Activated T-cell treated with anti-CD3 and anti-CD28 coated beads, Interleukin-2, amount 50 U/mL, for 1 hour (primary cell): ENCODE results near the gene FXYD6.

Experiments used
- DNase-seq: peaks from one replicate; pipeline ENCODE4 v3.0.0-alpha.2; 2020

FXYD6 gene

GRCh38 chr11:117909611-117910382 lies 33.3 kb upstream of the FXYD6 start:
- DNase-seq = no peak

DNA sequence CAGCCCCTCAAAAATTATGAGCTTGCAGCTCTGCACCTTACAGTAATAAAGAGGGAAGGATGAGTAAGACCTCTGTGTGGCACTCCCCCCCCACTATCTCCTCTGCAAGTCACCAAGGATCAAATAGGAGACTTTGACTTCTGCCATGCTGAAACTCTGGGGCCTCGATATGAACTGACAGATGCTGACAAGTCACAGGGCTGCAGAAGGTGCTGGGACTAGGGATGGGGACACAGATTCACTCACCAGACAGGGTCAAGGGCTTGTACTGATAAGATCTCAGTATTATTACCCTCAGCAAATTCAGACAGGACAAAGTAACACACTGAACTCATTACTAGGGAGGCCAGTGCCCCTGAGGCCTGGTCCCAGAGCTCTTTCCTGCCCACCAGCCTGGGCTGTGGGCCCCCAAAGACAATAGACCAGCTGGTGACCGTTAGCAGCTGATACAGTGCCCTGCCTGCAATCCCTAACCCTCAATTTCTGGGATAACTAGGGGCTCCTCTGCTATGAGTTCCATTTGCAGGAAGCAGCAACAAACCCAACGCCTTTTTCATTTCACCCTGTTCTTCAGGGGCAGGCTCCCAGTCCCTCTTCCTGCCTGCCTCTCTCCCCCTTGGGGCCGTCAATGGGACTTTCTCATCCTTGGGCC lies 32.6 kb upstream of the FXYD6 start:
- no peak for DNase-seq

DNA sequence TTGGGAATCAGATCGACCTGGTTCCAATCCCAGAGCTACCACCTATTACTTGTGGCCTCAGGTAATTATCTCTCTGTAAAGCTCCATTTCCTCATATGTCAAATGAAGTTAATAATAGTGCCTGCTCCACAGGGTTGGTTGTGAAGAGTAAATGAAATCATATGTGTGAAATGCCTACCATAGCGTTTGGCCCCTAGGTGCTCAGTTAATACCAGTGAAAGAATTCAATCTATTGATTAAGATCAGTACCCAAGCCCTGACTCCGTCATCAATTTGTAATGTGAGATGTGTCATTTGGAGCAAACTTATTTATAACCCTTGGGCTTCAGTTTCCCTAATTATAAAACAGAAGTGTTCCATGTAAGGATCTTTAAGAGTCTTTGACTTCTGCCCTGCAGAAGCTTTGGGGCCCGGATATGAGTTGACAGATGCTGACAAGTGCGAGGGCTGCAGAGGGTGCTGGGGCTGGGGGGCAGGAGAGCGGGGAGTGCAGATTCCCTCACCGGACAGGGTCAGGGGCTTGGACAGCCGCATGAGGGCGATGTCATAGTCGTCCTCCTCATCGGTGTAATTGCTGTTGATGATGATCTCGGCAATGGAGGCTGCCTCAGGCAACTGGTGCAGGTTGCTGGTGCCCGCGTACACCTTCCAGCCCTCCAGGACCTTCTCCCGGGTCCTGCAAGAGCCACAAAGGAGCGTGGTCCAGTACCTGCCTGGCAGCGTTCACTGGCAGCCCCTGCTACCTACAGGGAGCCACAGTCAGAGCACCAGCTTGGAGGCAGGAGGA lies 31.8 kb upstream of the FXYD6 start:
- DNase-seq = no peak

- peak; percentile 54 for DNase-seq
Measured at GRCh38 chr11:117907276-117908108, 31.0 kb upstream of the FXYD6 start.

DNA sequence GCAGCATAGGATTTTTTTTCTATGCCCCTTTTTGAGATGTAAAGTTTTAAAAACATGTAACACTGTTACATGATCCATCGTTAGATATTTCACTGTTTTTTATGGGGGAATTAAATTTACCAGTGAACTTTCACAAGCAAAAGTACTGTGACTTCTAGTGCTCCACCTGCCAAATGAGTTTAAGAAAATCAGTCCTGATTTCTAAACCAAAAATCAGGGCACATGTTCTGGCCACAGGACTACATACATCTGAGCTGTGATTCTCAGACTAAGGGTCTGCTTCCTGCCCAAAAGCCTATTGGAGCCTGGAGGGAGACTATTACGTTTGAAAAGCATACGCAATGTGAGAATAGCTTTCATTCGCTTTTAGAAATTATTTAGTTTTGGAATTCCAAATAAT lies 30.3 kb upstream of the FXYD6 start:
- DNase-seq = no peak

DNA sequence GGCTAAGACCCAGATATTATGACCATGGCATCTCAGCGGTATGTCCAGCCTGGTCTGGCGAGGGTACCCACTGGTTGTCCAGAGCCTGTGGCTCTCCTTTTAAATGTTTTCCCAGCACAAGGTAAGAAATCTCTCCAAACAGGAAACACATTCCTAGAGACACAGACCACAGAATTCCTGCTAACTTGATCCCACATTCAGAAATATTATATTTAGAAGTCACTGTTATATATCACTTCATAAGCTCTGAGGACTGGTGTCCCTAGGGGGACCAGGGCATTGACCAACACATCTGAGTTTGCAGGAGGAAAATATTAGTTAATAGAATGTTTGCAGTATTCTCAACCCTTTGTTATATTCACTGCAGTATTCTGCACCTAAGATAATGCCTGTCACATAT lies 29.7 kb upstream of the FXYD6 start:
- no peak for DNase-seq

- no peak for DNase-seq
Measured at GRCh38 chr11:117905524-117905923, 29.1 kb upstream of the FXYD6 start.

GRCh38 chr11:117903505-117904382 lies 27.3 kb upstream of the FXYD6 start:
- no peak for DNase-seq

DNA sequence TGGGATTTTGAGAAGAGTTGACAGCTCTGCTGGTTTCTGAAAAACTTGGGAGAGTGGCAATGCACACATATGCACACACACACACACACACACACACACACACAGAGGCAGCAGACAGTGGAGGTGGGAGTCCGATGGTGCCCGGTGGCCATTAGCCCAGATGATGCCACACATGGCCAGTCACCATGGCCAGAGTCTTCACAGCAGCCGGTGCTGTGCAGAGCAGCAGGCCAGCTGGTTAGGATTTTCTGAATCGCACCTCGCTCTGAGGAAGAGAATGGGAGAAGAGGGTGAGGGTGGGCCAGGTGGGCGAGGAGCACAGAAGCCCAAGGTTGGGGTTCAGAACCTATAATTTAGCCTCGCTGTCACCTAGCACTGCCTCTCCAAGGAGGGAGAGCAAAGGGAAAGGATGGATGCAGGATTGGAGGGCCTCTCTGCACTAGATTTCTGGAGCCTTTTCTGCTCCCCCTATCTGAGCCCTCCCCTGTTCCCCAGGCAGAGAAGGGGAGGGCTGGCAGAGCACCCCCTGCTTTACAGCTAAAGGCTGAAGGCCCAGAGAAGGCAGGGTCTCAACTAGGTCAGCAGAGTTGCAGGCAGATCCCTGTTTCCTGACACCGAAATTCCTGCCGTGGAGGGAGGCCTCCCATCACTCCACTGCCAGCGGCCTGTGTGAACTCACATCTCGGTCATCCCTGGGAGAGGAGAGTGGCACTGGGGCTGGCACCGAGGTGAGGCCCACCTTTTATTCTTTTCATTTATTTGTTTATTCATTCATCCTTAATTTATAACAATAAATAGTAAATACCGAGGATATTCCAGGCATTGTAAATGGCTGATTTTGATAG lies 25.8 kb upstream of the FXYD6 start:
- no peak for DNase-seq

DNA sequence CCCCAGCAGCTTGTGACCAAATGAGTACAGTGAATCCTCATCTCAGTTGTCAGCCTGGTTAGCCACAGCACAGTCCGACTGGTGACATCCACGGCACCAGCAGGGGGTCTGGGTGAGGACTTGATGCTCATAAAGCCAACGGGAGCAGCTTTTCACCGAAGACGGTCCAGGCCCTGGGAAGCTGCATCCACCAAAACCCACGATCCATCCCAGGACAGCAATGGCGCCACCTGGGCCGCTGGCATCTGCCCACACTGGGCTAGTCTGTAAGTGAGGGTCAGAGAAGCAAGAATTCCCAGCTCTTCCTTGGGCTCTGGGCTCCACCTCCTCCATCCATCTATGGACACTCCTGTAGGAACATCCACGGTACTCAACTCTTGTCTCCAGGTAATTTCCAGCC lies 25.1 kb upstream of the FXYD6 start:
- DNase-seq = no peak

- DNase-seq = no peak
Measured at GRCh38 chr11:117900720-117901440, 24.4 kb upstream of the FXYD6 start.

DNA sequence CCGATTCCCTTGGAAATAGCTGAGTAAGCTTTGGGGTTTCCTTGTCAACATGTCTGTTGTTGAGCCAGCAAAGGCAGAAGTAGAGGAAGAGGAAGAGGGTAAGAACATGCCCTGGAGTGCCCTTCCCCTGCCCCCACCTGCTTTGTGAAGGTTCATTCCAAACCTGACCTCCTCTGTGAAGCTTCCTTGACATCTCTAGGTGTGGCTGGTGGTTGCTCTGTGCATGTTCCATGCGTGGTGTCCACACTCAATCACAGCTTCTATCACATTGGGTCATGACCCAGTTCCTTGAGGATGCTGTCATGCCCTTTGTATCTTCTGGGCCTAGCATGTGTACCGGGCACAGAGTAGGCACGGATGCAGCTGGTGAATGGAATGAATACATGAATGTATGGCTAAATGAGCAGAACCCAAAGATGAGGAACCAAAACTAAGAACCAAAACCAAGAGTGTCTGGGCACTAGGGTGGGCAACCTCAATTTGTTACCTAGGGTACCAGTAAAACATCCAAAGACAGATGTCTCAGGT lies 23.7 kb upstream of the FXYD6 start:
- DNase-seq = no peak

- no peak for DNase-seq
Measured at GRCh38 chr11:117898059-117898458, 21.6 kb upstream of the FXYD6 start.

GRCh38 chr11:117892651-117893050 lies 16.2 kb upstream of the FXYD6 start:
- no peak for DNase-seq

GRCh38 chr11:117891362-117891761 lies 14.9 kb upstream of the FXYD6 start:
- DNase-seq = no peak

GRCh38 chr11:117888139-117888566 lies 11.7 kb upstream of the FXYD6 start:
- no peak for DNase-seq

DNA sequence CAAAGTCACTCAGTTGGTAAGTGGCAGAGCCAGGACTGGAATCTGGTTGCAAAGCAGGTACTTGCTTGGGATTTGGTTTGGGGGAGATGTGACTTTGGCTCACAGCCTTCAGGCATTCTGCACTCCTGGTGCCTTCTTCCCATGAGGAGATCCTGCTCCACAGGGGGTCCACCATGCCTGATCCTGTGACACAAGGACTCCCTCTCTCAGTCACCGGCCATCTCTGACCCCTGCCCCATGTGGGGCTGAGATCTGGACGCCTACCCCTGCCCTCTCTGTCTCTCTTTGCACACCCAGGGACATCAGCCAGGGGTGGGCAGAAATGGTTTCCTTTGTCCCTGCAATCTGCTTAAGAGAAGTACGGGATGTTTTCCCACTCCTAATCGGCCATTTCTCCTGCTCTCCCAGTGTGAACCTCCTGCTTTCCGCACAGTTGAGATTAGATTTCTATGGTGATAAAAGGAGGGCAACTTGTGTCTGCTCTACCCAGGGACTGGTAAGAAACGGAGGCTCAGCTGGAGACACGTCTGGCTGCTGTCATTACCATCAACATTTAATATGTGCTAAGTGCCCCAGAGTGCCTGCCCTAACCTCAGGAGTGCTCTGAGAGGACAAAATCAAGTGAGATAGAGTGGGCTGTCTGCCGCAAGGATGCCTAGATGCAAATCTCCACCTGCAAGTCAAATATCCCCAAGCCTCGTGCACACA lies 11.1 kb upstream of the FXYD6 start:
- no peak for DNase-seq

- DNase-seq = no peak
Measured at GRCh38 chr11:117885777-117886176, 9.3 kb upstream of the FXYD6 start.

GRCh38 chr11:117884994-117885393 lies 8.5 kb upstream of the FXYD6 start:
- DNase-seq = no peak
